H1 (cell line): ENCODE results near the gene MIOX. TPM values are rescaled to one million over a fixed set of nuclear protein-coding genes. Genes with fewer than 3 reads are reported as not detected.

Experiments
- BRCA1 ChIP-seq: IDR thresholded peaks from 2 replicates; pipeline ENCODE4 v1.6.1; 2012; ENCODE audit warnings: low read depth, low read length, improper control_type of control experiment
- CEBPB ChIP-seq: IDR thresholded peaks from 2 replicates; pipeline ENCODE4 v1.6.1; 2012; ENCODE audit warnings: low read depth, low read length
- CHD1 ChIP-seq: IDR thresholded peaks from 2 replicates; pipeline ENCODE4 v1.6.1; 2012; ENCODE audit warnings: low read depth, low read length, improper control_type of control experiment
- CHD2 ChIP-seq: IDR thresholded peaks from 2 replicates; pipeline ENCODE4 v1.6.1; 2012; ENCODE audit warnings: low read length, improper control_type of control experiment
- CTBP2 ChIP-seq: IDR thresholded peaks from 2 replicates; pipeline ENCODE4 v1.7.0; 2011; ENCODE audit warnings: borderline replicate concordance, mild to moderate bottlenecking, moderate library complexity, mixed read lengths, low read length; ENCODE audit not compliant: insufficient read depth, insufficient read length
- EP300 ChIP-seq, 2 experiments: IDR thresholded peaks; 1 replicate in 1 of 2; 2 replicates in 1 of 2; pipeline ENCODE4 v1.6.1; 2011 to 2012; ENCODE audit warnings: low read depth in 2 of 2, low read length in 2 of 2, mild to moderate bottlenecking in 2 of 2, borderline replicate concordance in 1 of 2, inconsistent platforms in 1 of 2, moderate library complexity in 1 of 2
- HDAC6 ChIP-seq: IDR thresholded peaks from one replicate; pipeline ENCODE4 v1.7.1; 2012; ENCODE audit warnings: low read depth, mild to moderate bottlenecking, inconsistent platforms, low read length, moderate library complexity
- polyA plus RNA-seq, 7 experiments: library from polyadenylated mRNA; depleted of rRNA in 3 of 7; stranded (reverse) in 5 of 7; unstranded in 2 of 7; fragments of >200 nt in 5 of 7; fragments of 200-250 nt in 2 of 7; gene quantifications; 1 replicate in 5 of 7; 2 replicates in 1 of 7; 4 replicates in 1 of 7; pipeline versions ENCODE4 v1.2.1 to v1.2.3, GENCODE V29; 2011 to 2013; ENCODE audit warnings: missing spikeins in 2 of 7, mixed read lengths in 2 of 7
- total RNA-seq: library from RNA; stranded (reverse); fragmentation: NEBNext Ultra II Directional; extraction: Animal tissue kit (Norgen Biotek cat#: 25700); gene quantifications from 2 replicates; pipeline ENCODE4 v1.2.1, GENCODE V29; 2021
- TF ChIP-seq, protein P1 (sequence below): fragments of 300-600 bp; sonication (generic); IDR thresholded peaks from 2 replicates; pipeline ENCODE4 v1.7.1; 2012; ENCODE audit warnings: low read length, moderate library complexity, mild to moderate bottlenecking, inconsistent platforms; ENCODE audit not compliant: insufficient replicate concordance
- TF ChIP-seq, protein P2 (sequence below): IDR thresholded peaks from 2 replicates; pipeline ENCODE4 v1.6.1; 2012; ENCODE audit warnings: inconsistent platforms

Gene MIOX
- total and polyA plus RNA-seq, 2 of the 8 experiments (the other 6 are each of a cell fraction or from before 2014, with no cell fraction given): 0.30 to 0.32 TPM

DNA sequence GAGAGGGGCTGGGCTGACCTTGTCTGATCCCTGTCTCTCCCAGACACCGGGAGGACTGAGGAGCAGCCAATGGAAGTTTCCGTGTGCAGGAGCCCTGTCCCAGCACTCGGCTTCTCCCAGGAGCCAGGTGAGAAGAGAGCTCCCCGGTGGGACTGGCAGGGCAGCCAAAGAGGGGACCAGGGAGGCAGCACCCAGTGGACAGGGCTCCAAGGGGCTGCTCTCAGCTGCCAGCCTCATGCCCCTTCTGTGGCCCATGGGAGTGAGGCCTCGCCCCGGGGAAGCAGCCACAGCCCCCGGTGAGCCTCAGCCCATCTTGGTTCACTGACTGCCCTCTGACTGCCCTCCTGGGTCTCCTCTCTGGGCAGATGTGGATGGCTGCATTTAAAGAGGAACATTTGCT is 31.9 kb downstream of the MIOX start (continued):
- TF ChIP-seq, protein P1, sequence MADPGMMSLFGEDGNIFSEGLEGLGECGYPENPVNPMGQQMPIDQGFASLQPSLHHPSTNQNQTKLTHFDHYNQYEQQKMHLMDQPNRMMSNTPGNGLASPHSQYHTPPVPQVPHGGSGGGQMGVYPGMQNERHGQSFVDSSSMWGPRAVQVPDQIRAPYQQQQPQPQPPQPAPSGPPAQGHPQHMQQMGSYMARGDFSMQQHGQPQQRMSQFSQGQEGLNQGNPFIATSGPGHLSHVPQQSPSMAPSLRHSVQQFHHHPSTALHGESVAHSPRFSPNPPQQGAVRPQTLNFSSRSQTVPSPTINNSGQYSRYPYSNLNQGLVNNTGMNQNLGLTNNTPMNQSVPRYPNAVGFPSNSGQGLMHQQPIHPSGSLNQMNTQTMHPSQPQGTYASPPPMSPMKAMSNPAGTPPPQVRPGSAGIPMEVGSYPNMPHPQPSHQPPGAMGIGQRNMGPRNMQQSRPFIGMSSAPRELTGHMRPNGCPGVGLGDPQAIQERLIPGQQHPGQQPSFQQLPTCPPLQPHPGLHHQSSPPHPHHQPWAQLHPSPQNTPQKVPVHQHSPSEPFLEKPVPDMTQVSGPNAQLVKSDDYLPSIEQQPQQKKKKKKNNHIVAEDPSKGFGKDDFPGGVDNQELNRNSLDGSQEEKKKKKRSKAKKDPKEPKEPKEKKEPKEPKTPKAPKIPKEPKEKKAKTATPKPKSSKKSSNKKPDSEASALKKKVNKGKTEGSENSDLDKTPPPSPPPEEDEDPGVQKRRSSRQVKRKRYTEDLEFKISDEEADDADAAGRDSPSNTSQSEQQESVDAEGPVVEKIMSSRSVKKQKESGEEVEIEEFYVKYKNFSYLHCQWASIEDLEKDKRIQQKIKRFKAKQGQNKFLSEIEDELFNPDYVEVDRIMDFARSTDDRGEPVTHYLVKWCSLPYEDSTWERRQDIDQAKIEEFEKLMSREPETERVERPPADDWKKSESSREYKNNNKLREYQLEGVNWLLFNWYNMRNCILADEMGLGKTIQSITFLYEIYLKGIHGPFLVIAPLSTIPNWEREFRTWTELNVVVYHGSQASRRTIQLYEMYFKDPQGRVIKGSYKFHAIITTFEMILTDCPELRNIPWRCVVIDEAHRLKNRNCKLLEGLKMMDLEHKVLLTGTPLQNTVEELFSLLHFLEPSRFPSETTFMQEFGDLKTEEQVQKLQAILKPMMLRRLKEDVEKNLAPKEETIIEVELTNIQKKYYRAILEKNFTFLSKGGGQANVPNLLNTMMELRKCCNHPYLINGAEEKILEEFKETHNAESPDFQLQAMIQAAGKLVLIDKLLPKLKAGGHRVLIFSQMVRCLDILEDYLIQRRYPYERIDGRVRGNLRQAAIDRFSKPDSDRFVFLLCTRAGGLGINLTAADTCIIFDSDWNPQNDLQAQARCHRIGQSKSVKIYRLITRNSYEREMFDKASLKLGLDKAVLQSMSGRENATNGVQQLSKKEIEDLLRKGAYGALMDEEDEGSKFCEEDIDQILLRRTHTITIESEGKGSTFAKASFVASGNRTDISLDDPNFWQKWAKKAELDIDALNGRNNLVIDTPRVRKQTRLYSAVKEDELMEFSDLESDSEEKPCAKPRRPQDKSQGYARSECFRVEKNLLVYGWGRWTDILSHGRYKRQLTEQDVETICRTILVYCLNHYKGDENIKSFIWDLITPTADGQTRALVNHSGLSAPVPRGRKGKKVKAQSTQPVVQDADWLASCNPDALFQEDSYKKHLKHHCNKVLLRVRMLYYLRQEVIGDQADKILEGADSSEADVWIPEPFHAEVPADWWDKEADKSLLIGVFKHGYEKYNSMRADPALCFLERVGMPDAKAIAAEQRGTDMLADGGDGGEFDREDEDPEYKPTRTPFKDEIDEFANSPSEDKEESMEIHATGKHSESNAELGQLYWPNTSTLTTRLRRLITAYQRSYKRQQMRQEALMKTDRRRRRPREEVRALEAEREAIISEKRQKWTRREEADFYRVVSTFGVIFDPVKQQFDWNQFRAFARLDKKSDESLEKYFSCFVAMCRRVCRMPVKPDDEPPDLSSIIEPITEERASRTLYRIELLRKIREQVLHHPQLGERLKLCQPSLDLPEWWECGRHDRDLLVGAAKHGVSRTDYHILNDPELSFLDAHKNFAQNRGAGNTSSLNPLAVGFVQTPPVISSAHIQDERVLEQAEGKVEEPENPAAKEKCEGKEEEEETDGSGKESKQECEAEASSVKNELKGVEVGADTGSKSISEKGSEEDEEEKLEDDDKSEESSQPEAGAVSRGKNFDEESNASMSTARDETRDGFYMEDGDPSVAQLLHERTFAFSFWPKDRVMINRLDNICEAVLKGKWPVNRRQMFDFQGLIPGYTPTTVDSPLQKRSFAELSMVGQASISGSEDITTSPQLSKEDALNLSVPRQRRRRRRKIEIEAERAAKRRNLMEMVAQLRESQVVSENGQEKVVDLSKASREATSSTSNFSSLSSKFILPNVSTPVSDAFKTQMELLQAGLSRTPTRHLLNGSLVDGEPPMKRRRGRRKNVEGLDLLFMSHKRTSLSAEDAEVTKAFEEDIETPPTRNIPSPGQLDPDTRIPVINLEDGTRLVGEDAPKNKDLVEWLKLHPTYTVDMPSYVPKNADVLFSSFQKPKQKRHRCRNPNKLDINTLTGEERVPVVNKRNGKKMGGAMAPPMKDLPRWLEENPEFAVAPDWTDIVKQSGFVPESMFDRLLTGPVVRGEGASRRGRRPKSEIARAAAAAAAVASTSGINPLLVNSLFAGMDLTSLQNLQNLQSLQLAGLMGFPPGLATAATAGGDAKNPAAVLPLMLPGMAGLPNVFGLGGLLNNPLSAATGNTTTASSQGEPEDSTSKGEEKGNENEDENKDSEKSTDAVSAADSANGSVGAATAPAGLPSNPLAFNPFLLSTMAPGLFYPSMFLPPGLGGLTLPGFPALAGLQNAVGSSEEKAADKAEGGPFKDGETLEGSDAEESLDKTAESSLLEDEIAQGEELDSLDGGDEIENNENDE: no peak
- no peak for TF ChIP-seq BRCA1
- TF ChIP-seq CHD1: no peak
- no peak for TF ChIP-seq CEBPB
- no peak for TF ChIP-seq EP300 (IDR thresholded peaks at IDR 0.05; ENCODE audit: borderline replicate concordance in 1 of 2, low read depth in 2 of 2, low read length in 2 of 2)
- TF ChIP-seq CHD2: no peak
- TF ChIP-seq CTBP2: no peak
- TF ChIP-seq, protein P2, sequence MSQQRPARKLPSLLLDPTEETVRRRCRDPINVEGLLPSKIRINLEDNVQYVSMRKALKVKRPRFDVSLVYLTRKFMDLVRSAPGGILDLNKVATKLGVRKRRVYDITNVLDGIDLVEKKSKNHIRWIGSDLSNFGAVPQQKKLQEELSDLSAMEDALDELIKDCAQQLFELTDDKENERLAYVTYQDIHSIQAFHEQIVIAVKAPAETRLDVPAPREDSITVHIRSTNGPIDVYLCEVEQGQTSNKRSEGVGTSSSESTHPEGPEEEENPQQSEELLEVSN: no peak
- no peak for TF ChIP-seq HDAC6
